Measurements from ENCODE around the gene ARHGEF4.

- TF ChIP-seq, protein P1, sequence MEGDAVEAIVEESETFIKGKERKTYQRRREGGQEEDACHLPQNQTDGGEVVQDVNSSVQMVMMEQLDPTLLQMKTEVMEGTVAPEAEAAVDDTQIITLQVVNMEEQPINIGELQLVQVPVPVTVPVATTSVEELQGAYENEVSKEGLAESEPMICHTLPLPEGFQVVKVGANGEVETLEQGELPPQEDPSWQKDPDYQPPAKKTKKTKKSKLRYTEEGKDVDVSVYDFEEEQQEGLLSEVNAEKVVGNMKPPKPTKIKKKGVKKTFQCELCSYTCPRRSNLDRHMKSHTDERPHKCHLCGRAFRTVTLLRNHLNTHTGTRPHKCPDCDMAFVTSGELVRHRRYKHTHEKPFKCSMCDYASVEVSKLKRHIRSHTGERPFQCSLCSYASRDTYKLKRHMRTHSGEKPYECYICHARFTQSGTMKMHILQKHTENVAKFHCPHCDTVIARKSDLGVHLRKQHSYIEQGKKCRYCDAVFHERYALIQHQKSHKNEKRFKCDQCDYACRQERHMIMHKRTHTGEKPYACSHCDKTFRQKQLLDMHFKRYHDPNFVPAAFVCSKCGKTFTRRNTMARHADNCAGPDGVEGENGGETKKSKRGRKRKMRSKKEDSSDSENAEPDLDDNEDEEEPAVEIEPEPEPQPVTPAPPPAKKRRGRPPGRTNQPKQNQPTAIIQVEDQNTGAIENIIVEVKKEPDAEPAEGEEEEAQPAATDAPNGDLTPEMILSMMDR (IDR thresholded peaks at IDR 0.05): no peak
- TF ChIP-seq POLR2A (IDR thresholded peaks at IDR 0.05): no peak
Measured at GRCh38 chr2:130821867-130822266, 14.8 kb upstream of the ARHGEF4 start.

Measured in esophagus squamous epithelium (tissue), 4 donors.